HG02588 (cell line): ENCODE measurements around the gene PHF21B.
"Not testable (repeated sequence)": the region's sequence is repeated elsewhere in the genome, so short reads cannot be mapped to it uniquely, and the experiment has no call there.

Experiments
- ATAC-seq: cut with Tn5 transposase; IDR thresholded peaks from one replicate; pipeline ENCODE4 v1.9.1; 2021; ENCODE audit warnings: mild to moderate bottlenecking, moderate library complexity; ENCODE audit not compliant: unreplicated experiment

The PHF21B gene

DNA sequence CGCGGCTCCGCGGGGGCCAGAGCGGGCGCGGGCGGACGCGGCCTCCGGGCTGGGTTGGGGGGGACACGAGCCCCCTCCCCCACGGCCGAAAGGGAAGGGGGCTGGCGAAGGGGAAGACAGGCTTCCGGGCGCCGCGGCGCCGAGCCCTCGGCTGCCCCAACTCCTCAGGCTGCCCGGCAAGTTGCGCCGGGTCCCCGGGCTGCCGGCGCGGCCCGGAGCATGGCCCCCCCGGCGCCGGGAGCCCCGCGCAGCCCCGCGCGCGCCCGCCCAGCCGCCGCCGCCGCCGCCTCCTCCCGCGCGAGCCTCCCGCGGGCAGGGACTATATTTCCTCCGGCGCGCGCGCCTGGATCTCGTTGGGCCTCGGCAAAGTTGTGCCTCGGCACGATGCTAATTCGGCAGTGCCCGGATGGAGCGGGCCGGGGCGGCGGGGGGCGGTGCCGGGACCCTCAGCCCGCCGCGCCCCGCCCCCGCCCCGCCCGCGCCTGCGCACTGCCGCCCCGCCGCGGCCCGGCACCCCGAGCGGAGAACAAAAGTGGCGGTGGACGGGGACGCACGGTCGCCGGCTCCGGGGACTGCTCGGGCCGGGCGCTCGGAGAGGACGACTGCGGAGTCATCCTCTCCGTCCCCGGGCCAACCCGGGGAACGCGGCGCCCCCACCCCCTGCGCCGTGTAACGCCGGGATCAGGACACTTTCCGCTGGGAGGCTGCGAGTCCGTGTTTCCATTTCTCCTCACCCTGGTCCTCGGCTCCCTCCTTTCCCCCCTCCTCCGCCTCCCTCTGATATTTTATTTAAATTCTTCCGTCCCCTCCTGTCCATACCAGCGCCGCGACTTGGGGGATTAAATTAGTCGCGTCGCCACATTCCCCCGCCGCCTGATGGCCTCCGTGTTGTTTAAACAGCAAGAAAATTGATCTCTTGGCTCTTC is at the start of gene PHF21B:
TSS of gene PHF21B (minus strand) at position 400 of the 926 bp plus-strand sequence. CDS start 456 bp downstream, outside the sequence.
- no peak for ATAC-seq

GRCh38 chr22:45059296-45059695 is 49.5 kb upstream of the PHF21B start:
- ATAC-seq: no peak

GRCh38 chr22:45058622-45058912 is 48.8 kb upstream of the PHF21B start:
- ATAC-seq: no peak

- no peak for ATAC-seq
Measured at GRCh38 chr22:45055936-45056335, 46.1 kb upstream of the PHF21B start.

- no peak for ATAC-seq
Measured at GRCh38 chr22:45053571-45053970, 43.8 kb upstream of the PHF21B start.

GRCh38 chr22:45053094-45053493 is 43.3 kb upstream of the PHF21B start:
- ATAC-seq: no peak

- ATAC-seq: not testable (repeated sequence)
Measured at GRCh38 chr22:45052665-45053064, 42.9 kb upstream of the PHF21B start.

DNA sequence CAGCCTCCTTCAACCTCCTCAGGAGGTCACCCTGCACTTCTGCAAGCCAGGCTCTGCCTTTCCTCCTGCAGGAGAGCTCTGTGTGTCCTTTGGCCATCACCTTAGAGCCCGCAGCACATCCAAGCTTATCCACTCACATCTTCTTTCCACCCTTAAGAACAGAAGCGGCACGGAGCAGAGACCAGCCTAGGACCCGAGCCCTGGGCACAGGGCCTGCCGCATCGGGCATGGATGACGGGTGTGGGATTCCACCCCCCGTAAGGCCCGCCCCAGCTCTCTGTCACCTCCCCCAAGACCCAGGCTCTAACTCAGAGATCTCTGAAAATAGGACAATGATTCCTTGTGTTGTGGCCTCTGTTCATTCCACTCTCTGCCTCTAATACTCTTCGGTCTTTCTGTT is 42.1 kb upstream of the PHF21B start:
- ATAC-seq: no peak

- ATAC-seq: no peak
Measured at GRCh38 chr22:45051419-45051818, 41.6 kb upstream of the PHF21B start.

GRCh38 chr22:45047260-45047659 is 37.5 kb upstream of the PHF21B start:
- ATAC-seq: no peak

DNA sequence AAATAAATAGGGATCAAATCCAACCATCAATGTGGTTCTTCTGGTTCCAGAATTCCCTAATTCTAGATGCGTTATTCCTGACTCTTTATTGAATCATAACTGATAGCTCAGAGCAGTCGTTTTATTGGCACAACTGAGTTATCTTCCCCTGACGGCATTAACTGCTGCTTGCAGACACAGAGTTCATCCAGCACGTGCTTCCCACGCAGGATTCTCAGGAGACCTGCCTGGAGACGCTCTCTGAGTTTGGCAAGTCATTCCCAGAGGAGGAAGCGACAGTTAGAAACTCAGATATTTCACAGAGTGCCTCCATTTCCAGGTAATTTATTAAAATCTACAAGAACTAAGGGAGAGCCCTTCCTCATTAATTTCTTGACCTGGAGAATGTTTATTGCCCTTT is 35.4 kb upstream of the PHF21B start:
- ATAC-seq: no peak

- no peak for ATAC-seq
Measured at GRCh38 chr22:45042263-45042662, 32.5 kb upstream of the PHF21B start.

- no peak for ATAC-seq
Measured at GRCh38 chr22:45039133-45039532, 29.3 kb upstream of the PHF21B start.

GRCh38 chr22:45036154-45036553 is 26.3 kb upstream of the PHF21B start:
- ATAC-seq: no peak

- no peak for ATAC-seq
Measured at GRCh38 chr22:45034821-45035220, 25.0 kb upstream of the PHF21B start.

- no peak for ATAC-seq
Measured at GRCh38 chr22:45034156-45034555, 24.4 kb upstream of the PHF21B start.

DNA sequence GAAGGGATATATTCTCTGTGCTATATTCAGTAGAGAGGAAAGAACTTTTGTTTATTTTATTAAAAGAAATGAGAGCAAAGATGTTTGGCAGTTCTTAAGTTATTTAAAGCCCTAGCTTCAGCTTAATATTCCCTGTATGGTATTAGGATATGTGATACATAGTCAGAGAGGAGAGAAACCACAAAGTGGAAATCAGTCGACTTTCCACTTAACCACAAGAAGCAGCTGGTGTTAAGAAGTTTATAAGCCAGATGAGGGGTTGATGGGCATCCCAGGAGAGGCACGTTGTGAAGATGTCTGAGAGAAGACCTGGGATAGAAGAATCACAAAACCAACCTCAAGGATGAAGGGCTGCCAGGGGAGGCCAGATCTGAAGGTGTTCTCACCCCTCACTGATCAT is 23.3 kb upstream of the PHF21B start:
- ATAC-seq: no peak

DNA sequence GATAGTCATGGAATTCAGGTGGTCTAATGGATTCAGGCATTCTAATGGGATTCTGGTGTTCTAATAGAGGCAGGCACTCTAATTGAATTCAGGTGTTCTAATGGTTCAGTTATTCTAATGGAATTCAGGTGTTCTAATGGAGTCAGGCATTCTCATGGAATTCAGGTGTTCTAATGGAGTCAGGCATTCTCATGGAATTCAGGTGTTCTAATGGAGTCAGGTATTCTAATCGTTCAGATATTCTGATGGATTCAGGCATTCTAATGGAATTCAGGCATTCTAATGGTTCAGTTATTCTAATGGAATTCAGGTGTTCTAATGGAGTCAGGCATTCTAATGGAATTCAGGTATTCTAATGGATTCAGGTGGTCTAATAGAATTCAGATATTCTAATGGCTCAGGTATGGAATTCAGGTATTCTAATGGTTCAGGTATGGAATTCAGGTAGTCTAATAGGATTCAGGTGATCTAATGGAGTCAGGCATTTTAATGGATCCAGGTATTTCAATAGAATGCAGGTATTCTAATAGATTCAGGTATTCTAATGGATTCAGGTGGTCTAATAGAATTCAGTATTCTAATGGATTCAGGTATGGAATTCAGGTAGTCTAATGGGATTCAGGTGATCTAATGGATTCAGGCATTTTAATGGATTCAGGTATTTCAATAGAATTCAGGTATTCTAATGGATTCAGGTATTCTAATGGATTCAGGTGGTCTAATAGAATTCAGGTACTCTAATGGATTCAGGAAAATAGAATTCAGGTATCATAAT is 22.0 kb upstream of the PHF21B start:
- ATAC-seq: no peak

- ATAC-seq: no peak
Measured at GRCh38 chr22:45029501-45029900, 19.7 kb upstream of the PHF21B start.

GRCh38 chr22:45026511-45026910 is 16.7 kb upstream of the PHF21B start:
- ATAC-seq: no peak

DNA sequence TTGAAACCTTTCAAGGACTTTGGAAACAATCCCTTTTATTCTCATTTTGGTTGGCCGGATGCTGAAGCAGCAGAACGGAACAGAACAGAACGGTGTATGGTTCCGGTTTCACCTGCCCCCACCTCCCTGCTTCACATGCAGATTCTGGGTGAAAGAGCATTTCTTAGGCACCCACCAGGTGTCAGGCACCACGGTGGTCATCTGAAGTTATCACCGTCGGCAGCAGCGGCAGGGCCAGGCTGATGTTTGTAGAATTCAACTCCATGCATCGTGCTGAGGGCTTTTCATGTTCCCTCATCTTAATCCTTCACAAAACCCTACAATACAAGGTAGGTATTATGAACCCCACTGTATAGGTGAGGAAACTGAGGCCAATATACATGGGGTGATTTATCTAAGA is 13.6 kb upstream of the PHF21B start:
- ATAC-seq: no peak
